ENCODE measurements around the gene LAYN.

DNA sequence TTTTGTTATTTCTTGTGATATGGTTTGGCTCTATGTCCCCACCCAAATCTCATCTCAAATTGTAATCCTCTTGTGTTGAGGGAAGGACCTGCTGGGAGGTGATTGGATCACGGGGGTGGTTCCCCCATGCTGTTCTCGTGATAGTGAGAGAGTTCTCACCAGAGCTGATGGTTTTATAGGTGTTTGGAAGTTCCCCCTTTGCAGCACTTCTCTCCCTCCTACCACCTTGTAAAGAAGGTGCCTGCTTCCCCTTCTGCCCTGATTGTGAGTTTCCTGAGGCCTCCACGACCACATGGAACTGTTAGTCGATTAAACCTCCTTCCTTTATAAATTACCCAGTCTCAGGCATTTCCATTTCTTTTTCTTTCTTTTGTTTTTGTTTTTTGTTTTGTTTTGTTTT lies 37.3 kb downstream of the LAYN start:
- TF ChIP-seq TCF4 (CRISPR knock-in tag; IDR thresholded peaks at IDR 0.05; ENCODE audit: borderline replicate concordance) (no peak), ZNF565 (CRISPR knock-in tag; conservative IDR thresholded peaks at IDR 0.05; ENCODE audit: low read depth) (no peak), TOX (CRISPR knock-in tag; IDR thresholded peaks at IDR 0.05; ENCODE audit: borderline replicate concordance) (no peak), RARB (CRISPR knock-in tag; IDR thresholded peaks at IDR 0.05) (no peak), BACH2 (CRISPR knock-in tag; IDR thresholded peaks at IDR 0.05; ENCODE audit: borderline replicate concordance) (no peak), CSDC2 (CRISPR knock-in tag; IDR thresholded peaks at IDR 0.05) (no peak)
- TF ChIP-seq, protein P1, sequence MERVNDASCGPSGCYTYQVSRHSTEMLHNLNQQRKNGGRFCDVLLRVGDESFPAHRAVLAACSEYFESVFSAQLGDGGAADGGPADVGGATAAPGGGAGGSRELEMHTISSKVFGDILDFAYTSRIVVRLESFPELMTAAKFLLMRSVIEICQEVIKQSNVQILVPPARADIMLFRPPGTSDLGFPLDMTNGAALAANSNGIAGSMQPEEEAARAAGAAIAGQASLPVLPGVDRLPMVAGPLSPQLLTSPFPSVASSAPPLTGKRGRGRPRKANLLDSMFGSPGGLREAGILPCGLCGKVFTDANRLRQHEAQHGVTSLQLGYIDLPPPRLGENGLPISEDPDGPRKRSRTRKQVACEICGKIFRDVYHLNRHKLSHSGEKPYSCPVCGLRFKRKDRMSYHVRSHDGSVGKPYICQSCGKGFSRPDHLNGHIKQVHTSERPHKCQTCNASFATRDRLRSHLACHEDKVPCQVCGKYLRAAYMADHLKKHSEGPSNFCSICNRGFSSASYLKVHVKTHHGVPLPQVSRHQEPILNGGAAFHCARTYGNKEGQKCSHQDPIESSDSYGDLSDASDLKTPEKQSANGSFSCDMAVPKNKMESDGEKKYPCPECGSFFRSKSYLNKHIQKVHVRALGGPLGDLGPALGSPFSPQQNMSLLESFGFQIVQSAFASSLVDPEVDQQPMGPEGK (CRISPR knock-in tag; IDR thresholded peaks at IDR 0.05; ENCODE audit: borderline replicate concordance), result no peak
